Measurements from ENCODE around the gene ILKAP.

ILKAP gene

DNA sequence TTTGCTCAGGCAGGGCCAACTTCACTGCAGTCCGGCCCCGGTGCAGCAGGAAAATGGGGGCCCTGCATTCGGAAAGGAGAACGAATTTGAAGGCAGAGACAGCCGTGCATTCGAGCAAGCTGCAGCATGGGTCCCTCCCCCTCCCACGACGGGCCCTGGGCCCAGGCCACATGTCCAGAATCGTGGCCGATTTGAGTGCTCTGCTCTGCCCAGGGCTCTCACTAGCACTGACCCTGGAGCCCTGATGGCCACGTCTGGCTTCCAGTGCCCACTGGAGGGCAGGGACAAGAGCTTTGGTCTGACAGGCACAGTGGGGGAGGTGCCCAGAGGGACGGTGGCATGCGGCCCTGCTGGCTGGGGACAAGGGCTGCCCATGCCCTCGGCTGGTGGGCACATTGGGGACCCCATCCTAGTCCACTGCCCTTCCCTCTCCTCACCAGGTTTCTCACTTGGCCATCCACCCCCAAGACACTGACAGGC lies 79.5 kb downstream of the ILKAP start:
- Histone ChIP-seq H3F3A (ENCODE audit: insufficient read depth) (no peaks in the 10 kb centered on the region), H3K27ac (ENCODE audit: low read depth, low read length) (no peak overlapping the region), H3K4me3 (ENCODE audit: insufficient read depth, low read length, poor library complexity, severe bottlenecking) (no peak overlapping the region), H2AFZ (ENCODE audit: low read depth, low read length, severe bottlenecking) (no peak overlapping the region), H4K20me1 (ENCODE audit: low read depth, low read length) (no peaks in the 10 kb centered on the region), H3K27me3 (ENCODE audit: low read length) (no peaks in the 10 kb centered on the region), H3K79me2 (ENCODE audit: insufficient read depth, low read length) (no peaks in the 10 kb centered on the region), H3K9ac (ENCODE audit: low read length) (no peak overlapping the region), H3K36me3 (ENCODE audit: low read length) (no peaks in the 10 kb centered on the region), H3K9me2 (replicated peaks; ENCODE audit: insufficient read depth, low read length) (no peaks in the 10 kb centered on the region), H3K4me2 (ENCODE audit: low read depth, low read length, poor library complexity, severe bottlenecking) (no peak overlapping the region), H3K9me3 (ENCODE audit: insufficient read depth, low read length) (0 out of 2 replicates have a peak, but pooled peaks cover 4% of the 10 kb centered on the region)
- TF ChIP-seq EZH2phosphoT487 (conservative IDR thresholded peaks at IDR 0.05; ENCODE audit: low read length): no peak
- TF ChIP-seq, protein P1, sequence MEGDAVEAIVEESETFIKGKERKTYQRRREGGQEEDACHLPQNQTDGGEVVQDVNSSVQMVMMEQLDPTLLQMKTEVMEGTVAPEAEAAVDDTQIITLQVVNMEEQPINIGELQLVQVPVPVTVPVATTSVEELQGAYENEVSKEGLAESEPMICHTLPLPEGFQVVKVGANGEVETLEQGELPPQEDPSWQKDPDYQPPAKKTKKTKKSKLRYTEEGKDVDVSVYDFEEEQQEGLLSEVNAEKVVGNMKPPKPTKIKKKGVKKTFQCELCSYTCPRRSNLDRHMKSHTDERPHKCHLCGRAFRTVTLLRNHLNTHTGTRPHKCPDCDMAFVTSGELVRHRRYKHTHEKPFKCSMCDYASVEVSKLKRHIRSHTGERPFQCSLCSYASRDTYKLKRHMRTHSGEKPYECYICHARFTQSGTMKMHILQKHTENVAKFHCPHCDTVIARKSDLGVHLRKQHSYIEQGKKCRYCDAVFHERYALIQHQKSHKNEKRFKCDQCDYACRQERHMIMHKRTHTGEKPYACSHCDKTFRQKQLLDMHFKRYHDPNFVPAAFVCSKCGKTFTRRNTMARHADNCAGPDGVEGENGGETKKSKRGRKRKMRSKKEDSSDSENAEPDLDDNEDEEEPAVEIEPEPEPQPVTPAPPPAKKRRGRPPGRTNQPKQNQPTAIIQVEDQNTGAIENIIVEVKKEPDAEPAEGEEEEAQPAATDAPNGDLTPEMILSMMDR (IDR thresholded peaks at IDR 0.05; ENCODE audit: insufficient read depth, low read length, poor library complexity, severe bottlenecking): no peak

DNA sequence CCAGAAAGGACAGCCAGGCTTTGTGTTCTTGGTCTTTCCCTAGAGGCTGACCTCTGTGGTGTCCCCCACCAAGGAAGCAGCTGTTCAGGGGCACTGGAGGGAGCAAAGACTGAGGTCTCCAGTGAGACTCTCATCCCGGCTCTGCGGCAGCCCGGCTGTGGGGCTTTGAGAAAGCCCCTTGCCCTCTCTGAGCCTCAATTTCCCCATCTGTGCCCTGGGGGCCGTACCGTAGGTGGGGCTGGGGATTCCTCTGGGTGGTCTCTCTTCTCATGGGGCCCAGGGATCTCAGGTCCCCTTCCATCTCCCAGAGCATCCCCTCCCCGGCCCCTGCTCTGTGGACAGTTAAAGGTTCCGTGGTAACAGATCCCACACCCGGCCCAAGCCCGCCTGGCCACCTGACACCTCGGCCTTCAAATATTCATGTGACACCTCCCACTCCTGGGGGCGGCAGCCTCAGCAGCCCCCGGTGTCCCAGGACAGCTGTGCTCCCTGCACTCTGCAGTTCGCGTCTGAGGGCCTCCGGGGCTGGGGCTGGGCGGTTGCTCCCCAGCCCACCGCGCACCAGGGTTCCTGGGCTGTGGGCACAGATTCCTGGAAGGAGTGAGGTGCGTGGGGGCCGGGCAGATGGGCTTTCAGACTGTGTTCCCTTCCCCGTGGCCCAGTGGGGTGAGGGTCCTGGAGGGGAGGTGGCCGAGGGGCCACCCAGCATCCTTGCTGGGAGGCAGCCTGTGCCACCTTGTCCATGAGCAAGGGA lies 80.1 kb downstream of the ILKAP start:
- Histone ChIP-seq H3F3A (ENCODE audit: insufficient read depth) (no peaks in the 10 kb centered on the region), H3K36me3 (ENCODE audit: low read length) (no peaks in the 10 kb centered on the region), H3K79me2 (ENCODE audit: insufficient read depth, low read length) (no peaks in the 10 kb centered on the region), H3K9ac (ENCODE audit: low read length) (no peak overlapping the region), H3K4me3 (ENCODE audit: insufficient read depth, low read length, poor library complexity, severe bottlenecking) (no peak overlapping the region), H2AFZ (ENCODE audit: low read depth, low read length, severe bottlenecking) (no peak overlapping the region), H3K9me2 (replicated peaks; ENCODE audit: insufficient read depth, low read length) (no peaks in the 10 kb centered on the region), H3K27me3 (ENCODE audit: low read length) (no peaks in the 10 kb centered on the region), H3K4me2 (ENCODE audit: low read depth, low read length, poor library complexity, severe bottlenecking) (no peak overlapping the region), H4K20me1 (ENCODE audit: low read depth, low read length) (no peaks in the 10 kb centered on the region), H3K9me3 (ENCODE audit: insufficient read depth, low read length) (0 out of 2 replicates have a peak, but pooled peaks cover 4% of the 10 kb centered on the region), H3K27ac (ENCODE audit: low read depth, low read length) (no peak overlapping the region)
- TF ChIP-seq, protein P1 (IDR thresholded peaks at IDR 0.05; ENCODE audit: insufficient read depth, low read length, poor library complexity, severe bottlenecking): no peak
- no peak for TF ChIP-seq EZH2phosphoT487 (conservative IDR thresholded peaks at IDR 0.05; ENCODE audit: low read length)

DNA sequence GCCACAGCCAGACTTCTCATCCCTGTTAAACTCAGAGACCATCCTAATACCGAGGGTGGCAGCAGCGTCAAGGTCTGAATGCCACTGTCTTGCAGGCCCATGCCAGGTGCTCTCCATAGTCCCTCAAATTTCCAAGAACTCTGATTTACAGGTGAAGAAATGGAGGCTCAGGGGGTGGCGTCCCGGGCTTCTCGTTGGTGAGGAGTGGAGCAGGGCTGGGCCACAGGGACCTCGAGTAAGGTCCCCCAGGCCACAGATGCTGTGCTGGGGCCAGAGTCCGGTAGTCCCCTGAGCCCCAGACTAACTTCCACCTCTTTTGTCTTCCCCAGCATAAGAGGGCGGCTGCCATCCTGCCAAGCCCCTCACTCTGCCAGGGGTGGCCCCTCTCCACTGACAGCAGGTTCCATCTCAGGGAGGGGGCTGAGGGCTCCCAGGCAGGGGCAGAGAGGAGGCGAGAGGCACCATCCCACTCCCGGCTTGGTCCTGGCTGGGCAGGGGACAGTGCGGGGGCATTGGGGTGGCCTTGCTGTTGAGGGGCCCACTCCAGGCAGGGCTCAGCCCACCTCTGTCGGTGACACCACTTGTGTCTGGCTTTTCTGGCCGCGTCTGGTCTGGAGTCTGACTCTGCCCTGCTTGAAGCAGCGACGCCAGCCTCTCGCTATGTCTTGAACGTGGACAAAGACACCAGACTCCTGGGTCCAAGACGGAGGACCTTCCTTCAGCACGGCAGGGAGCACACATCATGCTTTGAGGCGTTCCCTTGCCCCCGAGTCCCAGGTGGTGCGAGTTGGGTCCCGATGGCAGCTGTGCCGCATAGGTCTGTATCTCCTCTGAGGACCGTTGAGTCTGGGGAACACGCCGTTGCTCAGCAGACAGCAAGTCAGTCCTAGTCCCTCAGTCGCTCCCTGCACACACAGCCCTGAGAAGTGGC lies 80.9 kb downstream of the ILKAP start:
- H3F3A ChIP-seq (ENCODE audit: insufficient read depth): no peaks in the 10 kb centered on the region
- no peak overlapping the region for H3K9ac ChIP-seq (ENCODE audit: low read length)
- no peak overlapping the region for H3K4me3 ChIP-seq (ENCODE audit: insufficient read depth, low read length, poor library complexity, severe bottlenecking)
- H4K20me1 ChIP-seq (ENCODE audit: low read depth, low read length): no peaks in the 10 kb centered on the region
- no peak overlapping the region for H2AFZ ChIP-seq (ENCODE audit: low read depth, low read length, severe bottlenecking)
- 0 out of 2 replicates have a peak, but pooled peaks cover 4% of the 10 kb centered on the region for H3K9me3 ChIP-seq (ENCODE audit: insufficient read depth, low read length)
- TF ChIP-seq, protein P1 (IDR thresholded peaks at IDR 0.05; ENCODE audit: insufficient read depth, low read length, poor library complexity, severe bottlenecking): no peak
- no peak for TF ChIP-seq EZH2phosphoT487 (conservative IDR thresholded peaks at IDR 0.05; ENCODE audit: low read length)
- H3K4me2 ChIP-seq (ENCODE audit: low read depth, low read length, poor library complexity, severe bottlenecking): no peak overlapping the region
- H3K79me2 ChIP-seq (ENCODE audit: insufficient read depth, low read length): no peaks in the 10 kb centered on the region
- H3K9me2 ChIP-seq (replicated peaks; ENCODE audit: insufficient read depth, low read length): no peaks in the 10 kb centered on the region
- H3K27ac ChIP-seq (ENCODE audit: low read depth, low read length): no peak overlapping the region
- no peaks in the 10 kb centered on the region for H3K27me3 ChIP-seq (ENCODE audit: low read length)
- no peaks in the 10 kb centered on the region for H3K36me3 ChIP-seq (ENCODE audit: low read length)

Data from SU-DHL-6 (cell line).